KBM-7 (cell line): ENCODE data around the gene ODC1.
"Not testable (repeated sequence)": the region's sequence is repeated elsewhere in the genome, so short reads cannot be mapped to it uniquely, and the experiment has no call there.

Experiments
- DNase-seq: peaks from one replicate; pipeline ENCODE4 v3.0.0-alpha.2; 2015
- in situ Hi-C: fragments of 300-500 bp; cut with MboI; formaldehyde crosslinking; loops from 2 replicates; pipeline ENCODE4 v1.14.3; 2020; ENCODE audit warnings: low sequenced_read_pairs, low pct_unique_long_range_greater_than_20kb, mixed read lengths

ODC1 gene

DNA sequence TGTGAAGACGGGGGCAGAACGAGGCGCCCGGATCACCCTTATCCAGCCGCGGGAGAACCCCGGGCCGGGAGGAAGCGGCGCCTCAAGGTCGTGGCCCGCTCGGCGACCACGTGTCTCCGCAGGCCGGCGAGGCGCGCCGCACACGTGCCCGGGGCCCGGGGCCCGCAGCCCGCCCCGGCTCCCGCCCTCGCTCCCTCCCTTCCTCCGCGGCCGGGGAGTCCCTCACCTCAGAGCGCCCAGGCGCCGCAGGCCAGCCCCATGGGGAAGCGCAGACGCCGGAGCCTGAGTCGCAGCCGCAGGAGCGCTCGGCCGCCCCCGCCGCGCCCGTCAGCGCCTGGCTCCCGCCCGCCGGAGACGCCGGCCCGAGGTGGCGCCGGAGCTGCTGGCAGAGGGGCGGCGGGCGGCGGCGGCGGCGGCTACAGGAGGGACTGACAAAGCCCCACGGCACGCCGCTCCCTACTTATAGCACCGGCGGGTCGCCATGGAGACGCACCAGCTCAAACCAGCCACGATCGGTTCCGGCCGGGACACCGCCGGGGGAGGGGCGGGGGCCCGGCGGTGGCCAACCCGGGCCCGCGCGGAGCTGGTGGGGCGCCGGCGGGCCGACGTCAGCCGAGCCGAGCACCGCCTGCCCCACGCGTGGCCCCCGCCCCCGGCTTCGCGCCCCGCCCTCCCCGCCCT is at the start of gene ODC1:
Gene ODC1 (minus strand): TSS at position 433 of the 681 bp plus-strand sequence. CDS start 3,295 bp downstream, outside the sequence.
- peak; percentile 95 for DNase-seq
- in situ Hi-C loops: no loop called here

DNA sequence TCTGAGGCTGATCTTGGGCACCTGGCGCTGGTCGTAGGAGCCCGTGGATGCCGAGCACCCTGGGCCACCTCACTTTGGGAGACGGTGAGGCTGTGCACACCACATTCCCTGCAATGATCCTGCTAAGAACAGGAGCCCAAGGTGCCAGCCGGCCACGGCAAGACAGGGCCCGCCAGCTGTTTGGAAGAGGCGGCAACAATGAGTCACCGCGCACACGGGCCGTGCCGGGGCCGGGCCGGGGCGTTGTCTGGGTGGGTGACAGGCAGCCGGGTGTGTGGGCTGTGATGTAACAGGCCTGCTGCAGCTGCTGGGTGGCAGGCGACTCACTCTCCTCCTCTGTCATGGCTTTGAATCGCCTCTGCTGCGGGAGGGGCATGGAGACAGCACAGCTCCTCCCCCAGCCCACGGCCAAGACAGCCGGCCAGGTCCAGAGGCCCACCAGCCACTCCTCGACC is 49.7 kb upstream of the ODC1 start:
- DNase-seq: peak; percentile 66
- in situ Hi-C loops: no loop called here

DNA sequence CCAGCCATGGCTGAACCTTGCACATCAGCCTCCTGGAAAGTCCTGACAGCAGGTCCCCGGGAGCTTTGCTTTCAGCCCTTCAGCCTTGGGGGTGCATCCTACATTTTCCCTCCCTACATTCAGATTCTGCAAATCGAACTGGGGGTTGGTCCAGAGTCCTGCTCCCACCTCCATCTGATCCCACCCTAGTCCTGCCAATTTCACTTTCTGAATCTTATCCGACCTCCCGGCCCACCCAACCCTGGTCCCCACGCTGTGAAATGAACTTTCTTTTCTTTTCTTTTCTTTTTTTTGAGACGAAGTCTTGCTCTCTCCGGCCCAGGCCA is 47.8 kb upstream of the ODC1 start:
- no peak for DNase-seq

DNA sequence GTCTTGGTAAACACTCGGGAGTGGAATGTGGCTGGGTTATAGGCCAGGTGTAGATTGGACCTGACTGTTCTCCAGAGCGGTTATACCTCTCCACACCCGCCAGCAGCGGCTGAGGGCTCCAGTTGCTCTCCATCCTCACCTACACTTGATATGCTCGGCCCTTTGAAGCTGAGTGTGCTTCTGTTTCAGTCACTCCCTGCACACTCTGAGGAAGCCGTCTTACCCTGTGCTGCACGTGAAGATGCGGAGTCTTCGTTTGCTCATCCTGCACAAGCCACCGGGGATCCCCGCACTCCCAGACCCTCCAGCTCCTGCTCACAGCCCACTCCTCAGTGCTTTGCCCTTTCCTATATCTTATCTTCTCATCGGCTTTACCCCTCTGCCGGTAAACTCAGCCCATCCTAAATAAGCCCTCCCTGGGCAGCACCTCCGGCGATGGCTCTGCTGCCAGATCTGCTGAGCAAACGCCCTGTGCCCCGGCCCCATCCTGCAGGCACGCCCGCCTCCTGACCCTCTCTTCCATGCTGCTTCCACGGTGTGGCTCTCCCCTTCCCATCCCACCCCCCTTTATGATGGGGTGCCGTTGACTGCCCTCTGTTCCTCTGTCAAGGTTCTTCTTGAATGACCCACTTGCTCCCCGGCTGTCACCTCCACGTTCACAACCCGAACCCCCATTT is 47.3 kb upstream of the ODC1 start:
- in situ Hi-C loops: no loop called here
- no peak for DNase-seq

More for the DNA sequence above, 47.8 kb upstream of the ODC1 start:
- in situ Hi-C loops: no loop called here

DNA sequence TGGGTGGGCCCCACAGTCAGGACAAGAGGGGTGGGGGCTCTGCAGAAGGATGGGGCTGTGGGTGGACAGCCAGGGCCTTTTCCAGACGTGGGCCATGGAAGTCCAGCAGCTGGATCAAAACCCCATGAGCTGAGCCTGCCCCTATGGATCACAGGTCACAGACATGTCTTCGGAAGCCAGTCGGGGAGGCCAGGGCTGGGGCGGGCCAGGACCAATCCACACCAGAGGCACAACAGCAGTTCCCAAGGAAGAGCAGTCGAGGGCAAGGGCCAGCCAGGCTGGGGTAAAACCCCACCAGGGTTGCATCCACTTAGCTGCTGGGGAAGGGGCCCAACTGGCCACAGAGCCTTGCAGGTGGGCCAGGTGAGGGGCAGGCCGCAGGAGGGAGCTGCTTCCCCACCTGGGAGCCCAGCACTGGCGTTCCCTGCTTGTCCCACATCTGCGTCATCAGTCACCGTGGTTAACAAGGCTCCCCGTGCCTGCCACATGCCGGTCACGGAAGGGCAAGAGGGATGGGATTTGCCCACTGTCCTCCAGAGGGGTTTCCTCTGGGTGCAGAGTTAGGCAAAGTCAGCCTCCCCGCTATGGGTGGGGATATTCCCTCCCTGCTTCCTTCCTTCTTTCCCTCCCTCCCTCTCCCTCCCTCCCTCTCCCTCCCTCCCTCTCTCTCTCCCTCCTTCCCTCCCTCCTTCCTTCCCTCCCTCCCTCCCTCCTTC is 46.4 kb upstream of the ODC1 start:
- in situ Hi-C loops: no loop called here
- no peak for DNase-seq

DNA sequence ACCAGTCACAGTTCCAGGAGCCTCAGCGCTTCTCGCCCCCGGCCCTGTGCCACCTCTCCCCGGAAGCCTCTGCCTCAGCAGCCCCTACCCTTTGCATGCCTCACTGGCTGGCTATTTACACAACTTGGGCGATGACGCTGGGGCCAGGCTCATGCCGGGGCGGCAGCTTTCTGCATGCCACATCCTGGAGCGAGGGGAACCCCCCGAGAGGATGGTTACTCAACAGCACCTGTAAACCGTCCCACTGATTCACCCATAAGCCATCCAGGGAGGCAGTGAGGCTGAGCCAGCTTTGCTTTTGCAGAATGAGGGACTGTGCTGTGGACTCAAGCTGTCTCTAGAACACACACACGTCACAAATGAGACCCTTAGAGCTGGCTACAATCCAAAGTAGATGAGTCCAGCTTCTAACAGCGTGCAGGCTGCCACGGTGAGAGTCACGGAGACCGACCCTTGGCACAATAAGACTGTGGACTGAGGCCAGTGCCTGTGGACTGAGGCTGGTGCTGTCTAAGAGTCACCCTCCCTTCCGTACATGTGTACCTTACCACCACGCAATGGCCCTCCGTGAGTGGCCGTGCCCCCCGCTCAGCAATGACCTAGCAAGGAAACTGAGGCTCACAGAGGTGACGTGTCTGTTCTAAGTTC is 45.6 kb upstream of the ODC1 start:
- in situ Hi-C loops: no loop called here
- DNase-seq: no peak

DNA sequence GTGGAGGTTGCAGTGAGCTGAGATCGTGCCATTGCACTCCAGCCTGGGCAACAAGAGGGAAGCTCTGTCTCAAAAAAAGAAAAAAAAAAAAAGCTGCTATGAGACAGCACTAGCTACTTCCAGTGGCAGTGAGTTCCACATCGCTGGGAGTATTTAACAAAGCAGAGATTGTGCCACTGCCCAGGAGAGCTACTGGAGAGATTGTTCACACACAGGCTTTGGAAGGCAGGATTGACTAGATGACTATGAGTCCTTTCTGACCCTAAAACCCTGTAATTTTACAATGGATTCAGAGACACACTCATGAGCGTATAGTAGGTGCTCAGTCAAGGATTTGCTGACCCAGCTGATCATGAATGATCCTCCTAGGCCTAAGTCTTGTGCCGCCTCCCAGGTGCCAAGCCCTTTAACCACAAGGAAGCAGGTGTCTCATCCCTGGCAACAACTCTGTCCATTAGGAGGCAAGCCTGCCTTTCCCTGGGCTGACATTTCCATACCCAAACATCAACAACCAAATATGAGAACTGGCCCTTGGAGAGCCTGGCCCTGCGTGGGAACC is 45.0 kb upstream of the ODC1 start:
- DNase-seq: no peak
- in situ Hi-C loops: no loop called here

DNA sequence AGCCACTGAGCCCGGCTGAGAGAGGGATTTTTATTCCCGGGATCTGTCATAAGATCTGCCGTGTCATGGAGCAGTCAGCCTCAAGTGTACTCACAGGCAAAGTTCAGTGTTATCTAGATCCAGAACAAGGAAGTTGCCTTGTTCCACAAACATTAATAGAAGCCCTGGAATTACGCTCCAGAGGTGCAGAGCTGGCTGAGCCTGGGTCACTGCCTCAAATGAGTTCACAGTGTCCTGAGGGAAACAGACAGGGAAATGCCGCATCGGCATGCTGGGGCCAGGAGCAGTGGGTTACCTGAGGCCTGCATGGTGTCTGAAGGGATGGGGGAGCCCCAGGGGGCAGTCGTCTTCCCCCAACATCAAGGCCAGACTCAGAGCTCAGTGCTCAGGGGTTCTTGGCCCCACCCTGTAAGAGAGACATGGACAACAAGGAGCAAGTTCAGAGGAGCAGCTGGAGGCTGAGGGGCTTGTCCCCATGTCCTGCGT is 42.7 kb upstream of the ODC1 start:
- DNase-seq: no peak
- in situ Hi-C loops: no loop called here

DNA sequence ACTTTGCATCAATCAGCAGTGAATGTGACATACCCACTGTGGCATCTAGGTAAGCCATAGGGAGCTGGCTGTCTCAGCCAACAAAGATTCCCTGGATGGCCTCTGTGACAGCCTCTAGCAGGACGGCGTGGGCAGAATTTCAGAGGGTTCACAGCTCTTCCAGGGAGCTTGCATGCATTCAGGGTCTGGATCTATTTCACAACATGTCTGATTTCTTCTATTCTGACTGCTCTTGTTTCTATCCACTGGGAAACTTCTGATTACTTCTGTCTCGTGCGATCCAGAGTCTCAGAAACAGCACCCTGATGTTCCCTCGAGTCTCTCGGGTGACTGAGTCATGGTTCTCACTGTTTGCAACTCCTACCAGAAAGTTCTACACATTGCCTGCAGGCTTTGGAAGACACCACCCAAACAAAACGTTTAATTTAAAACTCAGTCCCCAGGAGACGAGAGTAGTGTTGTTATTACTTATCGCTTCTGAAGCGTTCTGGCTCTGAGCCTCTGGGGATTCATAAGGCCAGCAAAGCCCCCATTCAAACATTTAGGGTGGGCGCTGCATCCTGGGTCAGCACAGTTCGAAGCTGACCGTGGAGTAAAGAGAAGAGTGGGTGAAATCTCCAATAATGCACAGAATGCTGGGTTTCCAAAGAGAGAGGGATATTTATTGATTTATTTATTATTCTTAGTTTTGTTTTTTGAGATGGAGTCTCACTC is 41.9 kb upstream of the ODC1 start:
- no peak for DNase-seq
- in situ Hi-C loops: no loop called here

DNA sequence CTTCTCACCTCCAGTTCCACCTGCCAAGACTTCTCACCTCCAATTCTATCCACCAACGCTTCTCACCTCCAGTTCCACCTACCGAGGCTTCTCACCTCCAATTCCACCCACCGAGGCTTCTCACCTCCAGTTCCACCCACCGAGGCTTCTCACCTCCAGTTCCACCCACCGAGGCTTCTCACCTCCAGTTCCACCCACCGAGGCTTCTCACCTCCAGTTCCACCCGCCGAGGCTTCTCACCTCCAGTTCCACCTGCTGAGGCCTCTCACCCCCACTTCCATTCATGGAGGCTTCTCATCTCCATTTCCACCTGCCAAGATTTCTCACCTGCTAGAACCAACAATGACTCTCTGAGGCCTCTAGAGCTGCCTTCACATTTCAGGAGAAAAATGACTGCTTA is 40.0 kb upstream of the ODC1 start:
- in situ Hi-C loops, DNase-seq: not testable (repeated sequence)

DNA sequence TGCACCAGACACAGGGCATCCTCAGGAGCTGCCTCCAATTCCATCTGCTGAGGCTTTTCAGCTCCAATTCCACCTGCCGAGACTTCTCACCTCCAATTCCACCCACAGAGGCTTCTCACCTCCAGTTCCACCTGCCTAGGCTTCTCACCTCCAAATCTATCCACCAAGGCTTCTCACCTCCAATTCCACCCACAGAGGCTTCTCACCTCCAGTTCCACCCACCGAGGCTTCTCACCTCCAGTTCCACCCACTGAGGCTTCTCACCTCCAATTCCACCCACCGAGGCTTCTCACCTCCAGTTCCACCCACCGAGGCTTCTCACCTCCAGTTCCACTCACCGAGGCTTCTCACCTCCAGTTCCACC is 39.6 kb upstream of the ODC1 start:
- in situ Hi-C loops, DNase-seq: not testable (repeated sequence)

DNA sequence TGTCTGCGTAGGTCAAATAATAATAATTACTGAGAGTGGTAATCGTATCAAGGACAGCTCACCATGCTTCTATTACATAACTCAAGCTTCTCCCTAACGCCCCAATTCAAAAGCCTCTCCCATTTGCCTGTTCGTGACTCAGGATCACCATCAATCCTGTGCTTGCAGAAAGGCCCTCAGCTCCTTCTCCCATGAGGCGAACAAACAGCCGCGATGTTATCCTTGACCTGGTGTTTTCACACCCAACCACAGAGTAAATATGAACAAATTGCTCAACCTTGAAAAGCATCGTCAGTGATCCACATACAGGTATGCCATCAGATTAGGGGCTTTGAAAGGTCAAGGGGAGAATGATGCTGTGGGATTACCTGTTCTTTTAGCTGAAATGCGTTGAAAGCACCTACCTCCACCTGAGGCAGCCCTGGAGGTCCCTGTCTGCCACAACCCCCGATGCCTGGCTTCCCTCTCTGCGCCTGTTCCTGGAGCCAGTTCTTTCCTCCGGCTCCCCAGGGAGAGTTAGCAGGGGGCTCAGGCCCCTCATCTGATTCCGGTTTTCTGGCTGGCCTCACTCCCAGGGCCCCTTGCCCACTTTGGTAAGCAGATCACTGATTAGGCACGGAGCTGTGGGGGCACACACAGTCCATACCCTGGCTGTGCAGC is 39.1 kb upstream of the ODC1 start:
- no peak for DNase-seq
- in situ Hi-C loops: no loop called here

DNA sequence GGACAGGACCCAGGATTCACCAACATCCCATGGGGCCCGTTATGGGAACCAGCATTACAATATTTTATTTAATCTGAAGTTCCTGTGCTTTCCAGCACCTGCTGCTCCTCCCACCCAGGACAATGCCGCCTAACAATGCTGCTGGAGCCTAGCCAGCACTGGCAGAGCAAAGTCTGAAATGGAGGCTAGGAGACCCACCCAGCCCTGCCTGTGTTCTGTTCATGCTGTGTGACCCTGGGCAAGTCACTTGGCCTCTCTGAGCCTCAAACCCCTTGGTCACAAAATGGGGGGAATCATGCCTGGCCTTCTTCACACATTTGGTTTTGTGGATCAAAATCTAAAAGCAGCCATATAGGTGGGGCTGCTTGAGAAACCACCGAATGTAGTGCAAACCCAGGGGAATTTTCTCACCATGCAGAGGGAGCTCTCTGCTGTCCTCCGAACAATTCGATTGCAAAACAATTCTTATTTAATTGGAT is 38.5 kb upstream of the ODC1 start:
- in situ Hi-C loops: no loop called here
- DNase-seq: no peak

DNA sequence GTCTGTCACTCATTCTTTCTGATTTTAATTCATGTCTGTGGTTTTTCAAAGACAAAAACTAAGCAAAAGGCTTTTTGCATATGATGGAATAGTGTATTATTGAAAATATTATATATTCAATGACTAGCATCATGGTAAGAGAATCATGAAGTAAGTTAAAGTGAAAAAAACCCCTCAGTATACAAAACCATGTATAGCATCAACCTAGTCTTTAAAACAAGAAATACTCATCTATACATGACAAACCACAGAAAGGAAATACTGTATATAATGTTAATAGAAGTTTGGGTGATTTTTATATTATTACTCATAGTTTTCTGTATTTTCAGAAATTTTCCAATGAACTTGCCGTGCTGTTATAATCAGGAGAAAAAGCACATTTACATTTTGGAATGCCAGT is 38.0 kb upstream of the ODC1 start:
- DNase-seq: no peak
- in situ Hi-C loops: no loop called here

DNA sequence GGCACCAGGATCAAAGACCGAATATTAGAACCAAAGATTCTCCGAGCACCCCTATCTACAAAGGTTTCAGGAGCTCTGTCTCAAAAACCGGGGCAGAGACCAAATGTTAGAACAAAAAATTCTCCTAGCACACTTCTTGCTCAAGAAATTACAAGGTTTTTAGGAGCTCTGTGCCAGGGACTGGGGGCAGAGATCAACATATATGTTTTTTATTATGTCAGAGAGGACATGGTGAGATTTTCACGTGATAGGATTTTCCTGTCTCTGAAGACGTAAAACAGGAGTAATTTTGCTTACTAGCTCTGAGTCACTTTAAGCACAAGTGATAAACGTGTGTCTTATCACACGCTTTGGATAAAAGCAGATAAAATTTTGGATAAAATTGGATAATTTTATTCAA is 34.8 kb upstream of the ODC1 start:
- no peak for DNase-seq
- in situ Hi-C loops: no loop called here

DNA sequence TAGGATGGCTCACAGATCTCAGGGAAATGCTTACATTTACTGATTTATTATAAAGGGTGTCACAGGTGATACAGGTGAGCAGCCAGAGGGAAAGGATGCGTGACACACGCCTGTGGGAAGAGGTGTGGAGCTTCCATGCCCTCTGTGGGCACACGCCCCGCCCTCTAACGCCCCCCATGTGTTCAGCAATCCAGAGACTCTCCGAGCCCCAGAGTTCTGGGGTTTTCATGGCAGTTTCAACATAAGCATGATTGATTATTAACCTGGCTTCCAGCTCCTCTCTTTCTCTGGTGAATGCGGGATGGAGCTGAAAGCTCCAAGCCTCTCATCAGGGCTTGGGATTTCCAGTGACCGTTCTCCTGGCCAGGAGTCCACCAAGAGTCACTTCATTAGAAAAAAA is 34.3 kb upstream of the ODC1 start:
- in situ Hi-C loops: no loop called here
- DNase-seq: no peak

DNA sequence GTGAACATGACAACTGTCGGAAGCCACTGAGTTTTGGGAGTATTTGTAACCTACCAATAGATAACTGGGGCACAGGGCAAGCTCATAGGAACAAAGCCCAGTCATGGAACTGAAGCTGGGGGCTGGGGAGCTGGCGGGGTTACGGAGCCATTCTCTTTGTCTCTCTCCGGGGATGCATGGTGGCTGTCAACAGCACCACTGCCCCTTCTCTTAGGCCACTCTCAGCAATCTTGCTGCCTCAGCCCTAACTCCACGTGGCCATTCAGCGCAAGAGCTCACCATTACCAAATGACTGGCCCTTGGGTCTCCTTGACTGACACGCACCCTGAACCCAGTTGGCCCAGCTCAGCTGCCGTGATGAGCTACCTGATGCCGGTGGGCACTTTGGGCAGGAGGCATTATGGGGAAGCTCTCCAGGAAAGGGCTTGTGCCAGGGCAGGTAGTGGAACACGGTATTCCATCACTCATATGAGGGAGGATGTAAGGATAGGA is 33.6 kb upstream of the ODC1 start:
- in situ Hi-C loops: no loop called here

DNA sequence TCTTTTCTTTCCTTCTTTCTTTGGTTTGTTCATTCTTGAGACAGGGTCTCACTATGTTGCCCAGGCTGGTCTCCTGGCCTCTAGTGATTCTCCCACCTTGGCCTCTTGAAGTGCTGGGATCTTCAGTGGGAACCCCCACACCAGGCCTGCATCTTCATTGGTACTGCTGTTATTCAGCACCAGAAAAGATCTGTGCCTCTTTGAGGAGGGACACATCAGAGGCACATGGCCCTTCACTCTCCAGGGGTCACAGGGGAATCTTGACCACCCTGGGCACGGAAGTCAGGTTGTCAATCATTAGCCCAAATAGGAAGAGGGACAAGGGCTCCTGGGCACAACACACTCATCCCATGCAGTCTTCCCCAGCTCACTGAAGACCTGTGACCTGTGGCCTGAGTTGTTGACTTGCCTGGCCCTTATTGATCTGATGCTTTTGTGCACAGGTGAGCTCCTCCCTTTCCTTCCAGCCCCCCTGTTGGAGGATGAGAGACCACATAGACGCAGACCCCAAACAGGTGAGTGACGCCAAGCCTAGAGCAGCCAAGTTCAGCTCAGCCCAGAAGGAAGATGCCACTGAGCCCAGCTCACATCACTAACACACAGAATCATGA is 33.0 kb upstream of the ODC1 start:
- DNase-seq: no peak
- in situ Hi-C loops: no loop called here

More for the DNA sequence above, 33.6 kb upstream of the ODC1 start:
- DNase-seq: no peak
